Gastroesophageal sphincter (tissue), 4 donors: ENCODE measurements around the gene KCNAB1. TPM values are rescaled to one million over a fixed set of nuclear protein-coding genes. Genes with fewer than 3 reads are reported as not detected.

Experiments
- ATAC-seq: fragments of 150-250 bp; one replicate; pipeline ENCODE4 v1.9.1; 2016; ENCODE audit warnings: mild to moderate bottlenecking, moderate library complexity
- H3K27ac ChIP-seq, 4 donors: fragments of 200-600 bp; sonication (generic) in 3 of 4; 1 replicate in 3 of 4; 2 replicates in 1 of 4; pipeline ENCODE4 v1.5.1; 2016 to 2019
- H3K27me3 ChIP-seq: fragments of 200-600 bp; sonication (generic); one replicate; pipeline ENCODE4 v1.5.1; 2019
- H3K36me3 ChIP-seq, 2 donors: fragments of 200-600 bp; sonication (generic); one replicate each; pipeline ENCODE4 v1.5.1; 2019; ENCODE audit warnings: control low read depth in 1 of 2
- H3K4me1 ChIP-seq, 3 donors: fragments of 200-600 bp; sonication (generic); 1 replicate in 2 of 3; 2 replicates in 1 of 3; pipeline ENCODE4 v1.5.1; 2016 to 2019; ENCODE audit warnings: control low read depth in 2 of 3
- H3K4me3 ChIP-seq, 2 donors: fragments of 200-600 bp; sonication (generic); one replicate each; pipeline ENCODE4 v1.5.1; 2019; ENCODE audit warnings: mild to moderate bottlenecking in 1 of 2, moderate library complexity in 1 of 2
- H3K9me3 ChIP-seq, 3 donors: fragments of 200-600 bp; sonication (generic); one replicate each; pipeline ENCODE4 v1.5.1; 2017 to 2019; ENCODE audit warnings: control low read depth in 2 of 3
- CTCF ChIP-seq, 4 experiments: fragments of 200-600 bp in 2 of 4; fragments of 450-650 bp in 2 of 4; sonication (generic) in 1 of 4; IDR thresholded peaks; one replicate each; pipeline ENCODE4 v1.5.1; 2017 to 2019; ENCODE audit warnings: antibody characterized with exemption in 4 of 4, mild to moderate bottlenecking in 2 of 4, moderate library complexity in 2 of 4
- EP300 ChIP-seq: sonication (generic); formaldehyde crosslinking; IDR thresholded peaks from one replicate; pipeline ENCODE4 v1.6.1; 2017; ENCODE audit warnings: antibody characterized with exemption, mild to moderate bottlenecking
- POLR2A ChIP-seq, 2 donors: fragments of 450-650 bp; IDR thresholded peaks; one replicate each; pipeline ENCODE4 v1.6.1; 2017; ENCODE audit warnings: antibody characterized with exemption in 2 of 2, mild to moderate bottlenecking in 2 of 2, moderate library complexity in 1 of 2
- POLR2AphosphoS5 ChIP-seq: sonication (generic); formaldehyde crosslinking; IDR thresholded peaks from one replicate; pipeline ENCODE4 v1.6.1; 2017; ENCODE audit warnings: antibody characterized with exemption
- WGBS, 2 donors: methylation state at CpG; one replicate each; pipeline ENCODE4 v1.1.5; 2018; ENCODE audit warnings: low coverage in 1 of 2; 5-methylcytosine and 5-hydroxymethylcytosine counted together
- total RNA-seq, 4 donors: library from RNA; depleted of rRNA; stranded (reverse); fragments of >200 nt; gene quantifications; one replicate each; pipeline ENCODE4 v1.1.0, GENCODE V29; 2016

KCNAB1 gene
- total RNA-seq, 4 donors from 2014 or later: 0.31 to 6.3 (median 1.9) TPM

GRCh38 chr3:156400735-156401134 lies 280.4 kb downstream of the KCNAB1 start:
- Histone ChIP-seq H3K4me3 (no peak overlapping the region), H3K4me1 (no peaks in the 10 kb centered on the region), H3K9me3 (no peaks in the 10 kb centered on the region), H3K27ac (no peak overlapping the region), H3K36me3 (no peaks in the 10 kb centered on the region), H3K27me3 (no peaks in the 10 kb centered on the region)
- TF ChIP-seq POLR2AphosphoS5 (no peak), POLR2A (IDR thresholded peaks at IDR 0.05) (no peak)
- no peak for ATAC-seq
- WGBS, 2 donors: 38 to 56% methylated on average over 1 of the region's 1 CpG

- TF ChIP-seq EP300: no peak
- TF ChIP-seq CTCF (IDR thresholded peaks at IDR 0.05): no peak
- TF ChIP-seq POLR2AphosphoS5: no peak
- TF ChIP-seq POLR2A (IDR thresholded peaks at IDR 0.05): no peak
- Histone ChIP-seq H3K9me3 (no peaks in the 10 kb centered on the region), H3K4me3 (no peak overlapping the region), H3K4me1 (no peaks in the 10 kb centered on the region), H3K27ac (no peak overlapping the region), H3K27me3 (no peaks in the 10 kb centered on the region), H3K36me3 (no peaks in the 10 kb centered on the region)
- WGBS, 2 donors: 37 to 62% methylated on average over 2 to 3 of the region's 3 CpGs
- no peak for ATAC-seq
Measured at GRCh38 chr3:156404217-156404616, 283.8 kb downstream of the KCNAB1 start.

GRCh38 chr3:156406393-156406792 lies 286.0 kb downstream of the KCNAB1 start:
- ATAC-seq: no peak
- no peaks in the 10 kb centered on the region for H3K9me3 ChIP-seq
- TF ChIP-seq POLR2AphosphoS5: no peak
- no peak for TF ChIP-seq CTCF (IDR thresholded peaks at IDR 0.05)
- TF ChIP-seq EP300: no peak
- no peak for TF ChIP-seq POLR2A (IDR thresholded peaks at IDR 0.05)

GRCh38 chr3:156407617-156408225 lies 287.3 kb downstream of the KCNAB1 start:
- Histone ChIP-seq H3K4me1 (no peaks in the 10 kb centered on the region), H3K4me3 (no peak overlapping the region), H3K27ac (no peak overlapping the region), H3K27me3 (no peaks in the 10 kb centered on the region), H3K9me3 (no peaks in the 10 kb centered on the region), H3K36me3 (no peaks in the 10 kb centered on the region)
- WGBS, 2 donors: 90 to 93% methylated on average over 2 to 5 of the region's 11 CpGs
- TF ChIP-seq POLR2AphosphoS5 (no peak), POLR2A (IDR thresholded peaks at IDR 0.05) (no peak), EP300 (no peak), CTCF (IDR thresholded peaks at IDR 0.05) (no peak)
- no peak for ATAC-seq

More at GRCh38 chr3:156406393-156406792, 286.0 kb downstream of the KCNAB1 start:
- Histone ChIP-seq H3K4me3 (no peak overlapping the region), H3K27me3 (no peaks in the 10 kb centered on the region), H3K36me3 (no peaks in the 10 kb centered on the region), H3K27ac (no peak overlapping the region), H3K4me1 (no peaks in the 10 kb centered on the region)

GRCh38 chr3:156409694-156410093 lies 289.3 kb downstream of the KCNAB1 start:
- Histone ChIP-seq H3K4me3 (no peak overlapping the region), H3K27ac (no peak overlapping the region), H3K9me3 (no peaks in the 10 kb centered on the region), H3K27me3 (no peaks in the 10 kb centered on the region), H3K4me1 (no peaks in the 10 kb centered on the region), H3K36me3 (no peaks in the 10 kb centered on the region)
- no peak for TF ChIP-seq POLR2A (IDR thresholded peaks at IDR 0.05)
- no peak for TF ChIP-seq CTCF (IDR thresholded peaks at IDR 0.05)
- TF ChIP-seq EP300: no peak
- no peak for TF ChIP-seq POLR2AphosphoS5
- ATAC-seq: no peak
- 61 to 70% methylated on average over 3 of the region's 3 CpGs for WGBS, 2 donors
